Esophagus squamous epithelium (tissue), 4 donors: Measurements from ENCODE around the gene ERCC1.
A peak's percentile ranks its signal among the peaks of the same experiment; 100 is the strongest.

Source experiments
- CTCF ChIP-seq, 6 experiments: fragments of 450-650 bp in 4 of 6; fragments of 200-600 bp in 2 of 6; sonication (generic) in 2 of 6; IDR thresholded peaks; one replicate each; pipeline ENCODE4 v1.5.1; 2016 to 2019; ENCODE audit warnings: antibody characterized with exemption in 6 of 6, mild to moderate bottlenecking in 4 of 6, moderate library complexity in 4 of 6
- POLR2A ChIP-seq, 4 donors: fragments of 450-650 bp; IDR thresholded peaks; one replicate each; pipeline ENCODE4 v1.6.1; 2017; ENCODE audit warnings: antibody characterized with exemption in 4 of 4, mild to moderate bottlenecking in 4 of 4, moderate library complexity in 3 of 4

- TF ChIP-seq CTCF (IDR thresholded peaks at IDR 0.05) (no peak), POLR2A (IDR thresholded peaks at IDR 0.05) (peak in 3 of 4 donors; percentile 66 to 77 (median 67))
Measured at GRCh38 chr19:45443462-45444317, 20.0 kb upstream of the ERCC1 start.
